AG10803 (cell line): ENCODE data around the gene ATXN7L1.
A peak's percentile ranks its signal among the peaks of the same experiment; 100 is the strongest.
"Not testable (repeated sequence)": the region's sequence is repeated elsewhere in the genome, so short reads cannot be mapped to it uniquely, and the experiment has no call there.

Experiments used
- DNase-seq: peaks from one replicate; pipeline ENCODE4 v3.0.0; 2010; ENCODE audit warnings: low read depth
- H3K4me3 ChIP-seq: 2 replicates; pipeline ENCODE4 v1.5.1; 2011; ENCODE audit warnings: mild to moderate bottlenecking, low read length, control low read depth
- CTCF ChIP-seq: conservative IDR thresholded peaks from 2 replicates; pipeline ENCODE4 v1.5.1; 2011; ENCODE audit warnings: mild to moderate bottlenecking, low read length, control low read depth, inconsistent platforms

The ATXN7L1 gene

GRCh38 chr7:105712877-105713276 is 163.5 kb downstream of the ATXN7L1 start:
- no peak for DNase-seq
- H3K4me3 ChIP-seq: no peak overlapping the region
- no peak for TF ChIP-seq CTCF

- H3K4me3 ChIP-seq: no peak overlapping the region
- DNase-seq: no peak
- TF ChIP-seq CTCF: no peak
Observed at GRCh38 chr7:105711726-105712402, 164.5 kb downstream of the ATXN7L1 start.

GRCh38 chr7:105710720-105711119 is 165.7 kb downstream of the ATXN7L1 start:
- DNase-seq, H3K4me3 ChIP-seq: not testable (repeated sequence)

GRCh38 chr7:105708763-105709080 is 167.7 kb downstream of the ATXN7L1 start:
- H3K4me3 ChIP-seq: no peak overlapping the region
- no peak for TF ChIP-seq CTCF

GRCh38 chr7:105707967-105708762 is 168.2 kb downstream of the ATXN7L1 start:
- DNase-seq: no peak

More at GRCh38 chr7:105708763-105709080, 167.7 kb downstream of the ATXN7L1 start:
- DNase-seq: no peak

GRCh38 chr7:105707381-105707780 is 169.0 kb downstream of the ATXN7L1 start:
- peak; percentile 15 for DNase-seq
- H3K4me3 ChIP-seq: no peak overlapping the region
- TF ChIP-seq CTCF: no peak

More at GRCh38 chr7:105707967-105708762, 168.2 kb downstream of the ATXN7L1 start:
- no peak for TF ChIP-seq CTCF
- H3K4me3 ChIP-seq: no peak overlapping the region

- H3K4me3 ChIP-seq: no peak overlapping the region
- TF ChIP-seq CTCF: no peak
- DNase-seq: no peak
Observed at GRCh38 chr7:105705427-105705826, 171.0 kb downstream of the ATXN7L1 start.
